ENCODE data around the gene PRKRA.
"Not testable (repeated sequence)": the region's sequence is repeated elsewhere in the genome, so short reads cannot be mapped to it uniquely, and the experiment has no call there.

Gene PRKRA

DNA sequence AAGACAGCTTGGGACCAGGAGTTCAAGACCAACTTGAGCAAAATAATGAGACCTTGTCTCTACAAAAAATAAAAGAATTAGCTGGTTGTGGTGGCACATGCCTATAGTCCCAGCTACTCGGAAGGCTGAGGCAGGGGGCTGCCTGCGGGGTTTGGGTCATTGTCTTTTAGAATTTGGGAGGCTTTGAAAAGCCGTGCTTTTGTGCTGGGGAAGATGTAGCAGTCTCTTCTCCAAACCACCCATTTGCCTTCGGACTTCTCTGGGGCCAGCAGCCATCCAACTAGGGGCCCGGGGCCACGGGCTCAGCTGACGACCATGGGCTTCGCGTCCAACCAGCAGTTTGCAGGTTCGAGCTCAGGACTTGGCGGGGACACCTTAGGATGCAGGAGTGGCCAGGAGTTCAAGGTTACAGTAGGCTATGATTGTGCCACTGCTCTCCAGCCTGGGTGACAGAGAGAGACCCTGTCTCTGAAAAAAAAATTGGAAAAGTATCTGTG lies 6.5 kb upstream of the PRKRA start:
- DNase-seq (ENCODE audit: low read depth) = no peak

DNA sequence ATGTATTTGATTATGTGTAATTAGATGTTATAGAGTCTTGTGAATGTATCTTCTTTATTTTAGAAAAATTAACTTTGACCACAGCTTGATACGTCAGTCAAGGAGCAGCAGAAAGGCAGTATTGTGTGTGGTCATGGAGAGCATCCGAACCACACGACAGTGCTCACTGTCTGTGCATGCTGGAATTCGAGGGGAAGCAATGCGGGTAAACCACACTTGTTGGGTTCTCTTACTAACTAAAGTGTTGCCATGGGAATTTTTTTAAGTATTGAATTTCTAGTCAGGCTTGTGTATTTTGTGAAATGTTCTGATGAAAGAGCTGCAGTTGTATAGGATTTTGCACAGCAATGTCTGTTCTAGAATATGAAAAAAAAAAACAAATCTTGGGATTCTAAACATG lies 5.0 kb upstream of the PRKRA start:
- no peak for DNase-seq (ENCODE audit: low read depth)

DNA sequence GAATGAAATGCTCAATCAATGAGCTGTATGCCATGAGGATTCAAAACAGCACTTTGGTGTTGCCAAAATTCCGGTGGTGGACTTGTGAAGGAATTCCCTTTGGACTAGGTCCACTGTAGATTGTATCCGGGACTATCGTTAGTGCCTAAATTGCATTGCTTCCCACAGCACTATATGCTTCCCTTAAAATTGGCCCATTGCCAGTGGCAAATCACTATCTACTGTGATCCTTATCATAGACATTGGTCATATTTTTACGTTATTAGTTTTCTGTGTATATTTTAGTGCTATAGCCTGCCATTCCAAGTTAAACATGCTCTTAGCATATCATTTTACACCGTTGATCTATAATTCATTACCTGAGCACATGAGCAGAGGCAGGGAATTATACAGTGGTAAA lies 1.9 kb upstream of the PRKRA start:
- DNase-seq (ENCODE audit: low read depth) = no peak

DNA sequence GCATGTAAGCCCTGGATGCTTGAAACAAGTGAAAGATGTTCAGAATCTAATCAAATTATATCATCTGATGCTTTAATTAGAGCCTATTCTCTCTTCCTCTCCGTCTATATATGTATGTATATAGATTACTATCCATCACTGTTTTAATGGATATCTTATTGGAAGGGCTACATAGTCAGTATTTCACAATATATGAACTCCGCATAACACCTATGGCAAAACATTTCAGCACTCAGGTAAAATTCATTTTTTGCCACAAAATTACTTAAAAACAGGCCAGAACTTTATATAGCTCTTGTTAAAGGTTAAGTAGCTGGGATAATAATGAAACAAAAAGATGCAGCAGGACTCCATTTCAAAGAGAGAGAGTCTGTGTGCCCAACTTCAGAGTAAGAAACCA lies 1.4 kb upstream of the PRKRA start:
- DNase-seq (ENCODE audit: low read depth) = no peak

DNA sequence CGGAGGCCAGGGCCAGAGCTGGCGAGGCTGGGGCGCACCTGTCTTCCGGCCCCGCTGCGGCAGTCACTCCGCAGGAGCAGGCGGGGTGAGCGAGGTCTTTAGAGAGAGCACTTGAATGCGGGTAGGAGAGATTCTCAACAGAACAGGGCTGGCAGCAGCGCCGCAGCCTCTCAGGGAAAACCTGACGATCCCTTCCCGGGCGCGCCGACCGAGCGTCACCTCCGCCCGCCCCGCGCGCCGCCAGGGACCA lies 526 bp downstream of the PRKRA start:
- no peak for DNase-seq (ENCODE audit: low read depth)

DNA sequence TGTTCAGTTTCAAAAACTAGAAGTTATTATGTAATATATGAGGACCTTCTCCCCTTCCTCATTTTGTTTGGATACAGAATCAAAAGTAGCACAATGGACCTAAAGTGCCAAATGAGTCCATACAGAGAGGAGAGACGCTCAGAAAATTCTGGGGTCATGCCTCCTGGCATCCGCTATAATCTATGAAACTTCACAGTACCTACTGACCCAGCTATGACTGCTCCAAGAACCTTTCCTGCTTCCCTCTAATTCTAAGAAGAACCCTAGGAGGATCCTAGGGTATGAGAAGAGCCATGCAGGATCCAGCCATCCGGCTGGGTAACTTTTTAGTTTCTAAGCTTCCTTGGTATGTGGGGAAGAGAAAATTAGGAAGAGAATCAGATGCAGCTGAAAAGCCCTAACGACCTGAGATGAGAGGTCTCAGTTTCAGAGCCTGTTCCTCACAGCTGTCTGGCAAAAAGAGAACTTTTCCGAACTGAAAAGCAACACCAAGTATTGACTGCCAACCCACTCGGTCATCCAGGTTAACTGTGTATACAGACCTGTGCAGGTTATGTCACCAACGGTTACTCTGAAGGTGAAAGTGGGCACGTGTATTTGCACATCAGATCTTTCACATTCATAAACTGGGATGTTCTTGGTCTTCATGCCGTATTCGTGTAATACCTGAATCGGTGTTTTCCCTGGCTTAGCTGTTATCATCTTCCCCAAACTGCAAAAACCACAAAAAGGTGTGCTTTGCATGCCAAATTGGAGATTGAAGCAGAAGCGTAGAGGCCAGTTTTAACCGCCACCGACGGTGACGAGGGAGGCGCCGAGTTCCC lies 1.1 kb downstream of the PRKRA start:
- no peak for DNase-seq (ENCODE audit: low read depth)

DNA sequence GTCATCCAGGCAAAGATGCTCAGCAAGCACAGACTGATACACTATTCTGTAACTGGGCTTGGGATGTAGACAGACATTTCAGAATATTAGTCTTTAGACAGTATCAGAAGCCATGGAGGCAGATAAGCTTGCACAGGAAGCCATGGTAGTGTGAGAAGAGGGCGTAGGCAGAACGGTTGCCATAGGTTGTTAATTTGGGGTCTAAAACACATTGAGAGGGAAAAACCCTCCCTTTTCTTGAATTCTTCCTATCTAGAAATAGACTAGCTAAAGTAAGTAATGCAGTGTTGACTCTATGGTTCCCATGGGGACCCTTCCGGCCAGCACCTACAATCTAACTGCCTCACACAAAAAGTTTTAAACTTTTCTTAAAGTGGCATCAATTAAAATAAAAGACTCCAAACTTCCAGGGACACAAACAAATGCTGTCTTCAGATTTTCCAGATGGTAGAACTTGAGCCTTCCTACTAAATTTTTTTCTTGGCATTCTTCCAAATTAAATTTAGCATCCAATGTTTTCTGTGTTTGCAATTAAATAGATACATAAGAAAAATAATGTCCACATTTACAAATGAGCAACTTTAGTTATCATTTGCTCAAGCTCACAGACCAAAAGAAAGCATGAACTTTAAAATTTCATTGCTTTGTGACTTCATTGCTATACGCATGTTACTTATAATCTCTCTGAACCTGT lies 1.9 kb downstream of the PRKRA start:
- no peak for DNase-seq (ENCODE audit: low read depth)

DNA sequence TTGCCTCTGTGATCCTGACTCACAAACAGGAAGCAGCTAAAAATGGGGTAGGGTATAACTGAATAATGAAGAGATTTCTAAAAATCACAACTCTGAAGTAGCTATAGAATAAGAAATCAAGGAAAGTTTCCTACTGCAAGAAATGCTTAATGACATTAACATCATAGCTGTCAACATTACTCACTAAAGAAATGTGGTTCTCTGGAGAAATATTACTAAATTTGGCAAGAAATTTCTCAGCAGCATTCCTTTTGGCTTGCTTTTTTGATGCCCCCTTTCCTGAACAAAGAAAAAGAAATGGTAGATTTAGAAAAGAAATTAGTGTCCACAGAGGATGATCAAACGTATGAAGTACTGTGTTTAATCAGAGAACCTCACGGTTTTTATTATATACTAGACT lies 9.5 kb downstream of the PRKRA start:
- DNase-seq (ENCODE audit: low read depth) = no peak

DNA sequence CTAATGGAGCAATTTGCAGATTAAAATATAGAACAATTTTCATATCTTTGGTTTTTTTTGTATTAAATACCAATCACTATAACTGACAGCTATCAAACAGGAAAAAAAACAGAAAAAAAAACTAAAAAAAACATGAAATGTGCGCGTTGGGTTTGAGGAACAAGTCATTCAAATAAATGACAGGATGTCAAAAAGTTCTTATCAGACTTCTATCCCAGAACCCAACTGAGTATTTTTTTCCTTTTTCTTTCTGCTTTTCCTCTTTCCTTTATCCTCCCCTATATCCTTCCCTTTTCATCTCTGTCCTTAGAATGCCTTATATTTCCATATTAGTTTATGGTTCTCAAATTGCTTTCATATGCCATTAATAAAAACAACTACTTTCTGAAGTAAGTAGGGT lies 14.3 kb downstream of the PRKRA start:
- no peak for DNase-seq (ENCODE audit: low read depth)

DNA sequence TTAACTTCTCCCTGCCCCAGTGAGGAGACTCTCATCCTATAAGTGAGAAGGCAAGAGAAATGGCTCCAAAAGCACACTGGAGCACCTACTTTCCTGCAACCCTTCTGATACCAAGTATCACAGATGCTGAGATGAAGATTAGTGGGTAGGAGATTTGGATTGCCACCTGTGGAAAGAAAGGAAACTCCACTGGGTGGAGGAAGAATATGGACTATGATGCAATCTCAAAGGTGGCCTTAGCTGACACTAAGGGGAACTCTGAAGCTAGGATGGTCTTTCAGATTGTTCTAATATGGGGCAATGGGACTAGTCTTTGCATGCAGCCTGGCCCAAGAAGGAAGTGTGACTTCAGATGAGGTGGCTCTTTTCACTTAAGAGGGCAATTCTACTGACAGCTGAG lies 21.6 kb downstream of the PRKRA start:
- DNase-seq (ENCODE audit: low read depth) = no peak

DNA sequence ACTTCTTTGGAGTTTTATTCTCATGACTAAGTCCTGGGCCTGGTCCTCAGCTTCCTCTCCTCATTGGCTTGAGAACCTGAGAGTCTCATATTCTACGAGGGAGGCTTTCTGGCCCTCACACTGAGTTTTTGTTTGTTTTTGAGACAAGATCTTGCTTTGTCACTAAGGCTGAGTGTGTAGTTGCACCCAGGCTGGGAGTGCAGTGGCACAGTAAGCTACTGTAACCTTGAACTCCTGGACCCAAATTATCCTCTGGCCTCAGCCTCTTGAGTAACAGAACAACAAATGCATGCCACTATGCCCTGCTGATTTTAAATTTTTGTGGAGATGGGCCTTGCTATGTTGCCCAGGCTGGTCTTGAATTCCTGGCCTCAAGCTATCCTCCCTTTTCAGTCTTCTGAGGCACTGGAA lies 22.6 kb downstream of the PRKRA start:
- no peak for DNase-seq (ENCODE audit: low read depth)

DNA sequence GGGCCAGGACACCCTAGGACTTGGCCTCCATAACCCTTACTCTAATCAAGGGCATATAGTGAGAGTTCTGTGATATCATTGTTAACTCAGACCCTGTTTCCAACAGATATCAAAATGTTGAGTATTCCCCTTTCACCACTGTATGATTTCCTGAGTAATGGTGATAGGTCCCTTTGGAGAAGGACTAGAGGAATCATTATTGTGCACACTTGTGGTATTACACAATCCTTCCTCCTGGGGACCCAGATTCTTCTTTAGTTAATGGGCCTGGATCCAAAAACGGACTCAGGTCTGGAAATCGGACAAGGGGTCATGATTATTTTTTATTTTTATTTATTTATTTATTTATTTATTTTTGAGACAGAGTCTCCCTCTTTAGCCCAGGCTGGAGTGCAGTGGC lies 23.5 kb downstream of the PRKRA start:
- no peak for DNase-seq (ENCODE audit: low read depth)

DNA sequence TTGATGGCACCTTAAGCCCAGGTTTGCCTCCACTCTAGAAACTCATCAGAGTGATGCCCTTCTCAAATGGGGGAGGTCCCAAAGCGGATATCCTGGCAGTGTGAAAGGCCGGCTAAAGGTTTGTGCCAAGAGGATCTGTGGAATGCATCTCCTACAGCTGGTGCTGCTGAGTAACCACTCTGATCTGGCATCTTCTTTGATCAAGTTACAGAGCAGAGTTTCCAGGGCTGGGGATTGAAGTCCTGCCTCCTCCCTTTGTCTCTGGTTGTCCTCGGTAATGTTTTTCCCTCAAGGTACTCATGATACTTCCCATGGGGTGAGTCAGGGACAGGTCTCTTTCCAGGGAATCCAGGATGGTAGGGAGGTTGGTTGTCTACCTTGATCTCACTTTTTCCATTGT lies 24.6 kb downstream of the PRKRA start:
- DNase-seq (ENCODE audit: low read depth) = no peak

DNA sequence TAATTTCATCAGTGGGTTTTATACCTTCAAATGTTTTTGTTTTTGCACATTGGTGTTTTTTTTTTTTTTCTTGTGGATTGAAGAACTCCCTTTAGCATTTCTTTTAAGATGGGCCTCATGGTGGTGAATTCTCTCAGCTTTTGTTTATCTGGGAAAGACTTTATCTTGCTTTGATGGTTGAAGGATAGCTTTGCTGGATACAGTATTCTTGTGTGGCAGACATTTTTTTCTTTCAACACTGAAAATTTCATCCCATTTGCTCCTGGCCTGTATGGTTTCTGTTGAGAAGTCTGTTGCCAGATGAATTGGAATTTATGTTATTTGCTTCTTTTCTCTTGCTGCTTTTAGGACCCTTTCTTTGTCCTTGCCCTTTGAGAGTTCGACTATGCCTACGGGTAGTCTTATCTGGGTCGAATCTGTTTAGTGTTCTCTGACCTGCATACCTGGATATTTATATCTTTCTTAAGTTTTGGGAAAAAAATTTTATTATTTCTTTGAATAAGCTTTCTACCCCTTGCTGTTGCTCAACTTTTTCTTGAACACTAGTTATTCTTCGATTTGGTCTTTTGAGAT lies 25.6 kb downstream of the PRKRA start:
- no peak for DNase-seq (ENCODE audit: low read depth)

DNA sequence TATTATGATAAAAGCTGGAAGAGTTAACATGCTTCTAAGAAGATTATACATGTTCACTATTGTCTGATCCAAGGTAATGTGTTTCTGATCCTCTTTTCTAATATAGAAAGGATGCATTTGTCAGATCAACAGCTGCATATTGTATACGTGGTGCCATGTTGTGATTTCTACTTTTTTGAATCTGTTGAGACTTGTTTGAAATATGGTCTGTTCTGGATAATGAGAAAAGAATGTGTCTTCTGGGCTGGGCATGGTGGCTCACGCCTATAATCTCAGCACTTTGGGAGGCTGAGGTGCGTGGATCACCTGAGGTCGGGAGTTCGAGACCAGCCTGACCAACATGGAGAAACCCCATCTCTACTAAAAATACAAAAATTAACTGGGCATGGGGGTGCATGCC lies 27.2 kb downstream of the PRKRA start:
- DNase-seq (ENCODE audit: low read depth) = not testable (repeated sequence)

DNA sequence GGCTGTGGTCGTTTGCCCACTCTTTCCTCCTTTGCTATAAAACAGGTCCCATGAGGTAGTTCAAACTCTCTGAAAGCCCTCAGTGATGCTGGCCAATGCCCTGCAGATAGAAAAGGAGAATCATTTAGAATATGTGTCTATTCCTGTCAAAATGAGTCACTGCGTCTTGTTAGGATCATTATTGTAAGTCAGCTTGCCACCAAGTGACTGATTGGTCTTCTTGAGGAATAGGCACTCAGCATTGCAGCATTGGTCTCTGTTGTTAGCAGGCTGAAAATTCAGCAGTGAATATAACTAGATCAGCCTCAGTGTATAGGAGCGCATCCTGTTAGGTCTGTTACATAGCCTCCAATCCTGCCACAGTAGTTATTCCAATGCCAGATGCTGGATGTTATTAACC lies 28.9 kb downstream of the PRKRA start:
- no peak for DNase-seq (ENCODE audit: low read depth)

DNA sequence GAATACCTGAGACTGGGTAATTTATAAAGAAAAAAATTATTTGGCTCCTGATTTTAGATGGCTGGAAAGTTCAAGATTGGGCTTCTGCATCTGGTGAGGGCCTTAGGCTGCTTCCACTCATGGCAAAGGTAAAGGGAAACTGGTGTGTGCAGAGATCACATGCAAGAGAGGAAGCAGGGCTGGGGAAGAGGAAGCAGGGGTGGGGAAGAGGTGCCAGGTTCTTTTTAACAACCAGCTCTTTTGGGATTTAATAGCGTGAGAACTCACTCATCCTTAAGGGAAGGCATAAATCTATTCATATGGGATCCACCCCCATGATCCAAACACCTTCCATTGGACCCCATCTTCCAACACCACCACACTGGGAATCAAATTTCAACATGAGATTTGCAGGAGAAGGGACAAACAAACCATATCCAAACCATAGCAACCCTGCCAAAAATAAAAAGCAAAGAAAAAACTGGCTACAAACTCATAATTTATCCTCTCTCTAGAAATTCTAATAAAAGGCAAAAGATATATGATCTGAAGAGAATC lies 30.4 kb downstream of the PRKRA start:
- no peak for DNase-seq (ENCODE audit: low read depth)

DNA sequence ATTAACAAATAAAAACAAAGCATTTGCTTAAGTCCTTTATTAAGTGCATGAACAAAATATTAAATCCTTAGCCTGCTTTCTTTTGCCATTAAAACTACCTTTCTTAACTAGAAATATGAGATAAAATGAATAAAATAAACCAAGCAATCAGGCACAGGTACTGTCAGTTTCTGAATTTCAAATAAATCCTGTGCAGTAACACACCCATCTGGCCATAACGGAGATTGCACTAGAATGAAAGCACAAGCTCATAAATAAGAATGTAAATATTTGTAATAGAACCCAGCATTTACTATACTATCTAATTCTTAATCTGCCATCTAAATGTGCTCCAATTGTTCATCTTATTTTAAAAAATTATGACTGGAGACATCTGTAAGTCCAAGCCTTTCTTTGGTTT lies 31.9 kb downstream of the PRKRA start:
- DNase-seq (ENCODE audit: low read depth) = no peak

DNA sequence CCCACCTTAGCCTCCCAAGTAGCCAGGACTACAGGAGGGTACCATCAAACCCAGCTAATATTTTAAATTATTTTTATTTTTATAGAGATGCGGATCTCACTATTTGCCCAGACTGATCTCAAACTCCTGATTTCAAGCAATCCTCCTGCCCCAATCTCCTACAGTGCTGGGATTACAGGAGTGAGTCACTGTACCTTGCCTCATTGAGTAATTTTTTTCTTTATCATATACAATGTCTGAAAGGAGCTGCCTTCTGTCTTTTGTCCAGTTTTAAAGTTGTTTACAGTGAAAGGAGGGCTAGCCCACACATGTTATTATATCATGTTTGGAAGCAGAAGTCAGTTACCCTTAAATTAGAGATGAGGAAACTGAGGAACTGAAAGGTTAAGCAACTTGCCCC lies 32.5 kb downstream of the PRKRA start:
- DNase-seq (ENCODE audit: low read depth) = no peak

DNA sequence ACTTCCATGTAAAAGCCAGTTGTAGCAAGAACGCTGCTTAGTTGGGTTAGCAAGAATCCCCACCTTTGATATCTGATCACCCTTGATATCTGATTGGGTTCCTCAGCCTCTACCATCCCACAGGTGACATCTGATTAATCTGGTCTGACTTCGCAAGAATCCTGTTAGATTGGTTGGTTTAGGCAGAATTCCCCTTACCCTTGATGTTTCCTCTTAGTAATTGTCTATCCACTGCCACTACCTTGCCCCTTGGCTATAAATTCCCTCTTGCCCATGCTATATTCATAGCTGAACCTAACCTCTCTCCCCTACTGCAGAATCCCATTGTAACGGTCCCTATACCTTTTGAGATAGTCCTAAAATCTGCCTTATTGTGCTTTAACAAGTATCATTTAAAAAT lies 33.1 kb downstream of the PRKRA start:
- no peak for DNase-seq (ENCODE audit: low read depth)

DNA sequence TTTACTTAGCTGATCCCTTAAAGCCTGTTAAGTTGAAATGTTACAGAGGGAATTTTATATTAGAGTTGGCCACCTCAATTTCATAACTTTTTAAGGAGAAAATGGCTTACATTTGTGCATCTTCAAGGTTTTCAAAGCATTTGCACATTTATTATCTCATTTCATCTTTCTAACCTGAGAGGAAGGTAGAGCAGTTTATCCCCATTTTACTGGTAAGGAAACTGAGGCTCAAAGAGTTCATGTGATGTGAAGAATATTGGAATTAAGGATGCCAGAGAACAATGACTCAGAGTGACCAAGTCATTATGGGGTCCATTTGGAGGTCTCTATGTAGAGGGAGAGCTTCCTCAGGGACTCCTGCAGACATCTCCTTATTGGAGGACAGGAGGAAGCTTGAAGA lies 35.0 kb downstream of the PRKRA start:
- no peak for DNase-seq (ENCODE audit: low read depth)

DNA sequence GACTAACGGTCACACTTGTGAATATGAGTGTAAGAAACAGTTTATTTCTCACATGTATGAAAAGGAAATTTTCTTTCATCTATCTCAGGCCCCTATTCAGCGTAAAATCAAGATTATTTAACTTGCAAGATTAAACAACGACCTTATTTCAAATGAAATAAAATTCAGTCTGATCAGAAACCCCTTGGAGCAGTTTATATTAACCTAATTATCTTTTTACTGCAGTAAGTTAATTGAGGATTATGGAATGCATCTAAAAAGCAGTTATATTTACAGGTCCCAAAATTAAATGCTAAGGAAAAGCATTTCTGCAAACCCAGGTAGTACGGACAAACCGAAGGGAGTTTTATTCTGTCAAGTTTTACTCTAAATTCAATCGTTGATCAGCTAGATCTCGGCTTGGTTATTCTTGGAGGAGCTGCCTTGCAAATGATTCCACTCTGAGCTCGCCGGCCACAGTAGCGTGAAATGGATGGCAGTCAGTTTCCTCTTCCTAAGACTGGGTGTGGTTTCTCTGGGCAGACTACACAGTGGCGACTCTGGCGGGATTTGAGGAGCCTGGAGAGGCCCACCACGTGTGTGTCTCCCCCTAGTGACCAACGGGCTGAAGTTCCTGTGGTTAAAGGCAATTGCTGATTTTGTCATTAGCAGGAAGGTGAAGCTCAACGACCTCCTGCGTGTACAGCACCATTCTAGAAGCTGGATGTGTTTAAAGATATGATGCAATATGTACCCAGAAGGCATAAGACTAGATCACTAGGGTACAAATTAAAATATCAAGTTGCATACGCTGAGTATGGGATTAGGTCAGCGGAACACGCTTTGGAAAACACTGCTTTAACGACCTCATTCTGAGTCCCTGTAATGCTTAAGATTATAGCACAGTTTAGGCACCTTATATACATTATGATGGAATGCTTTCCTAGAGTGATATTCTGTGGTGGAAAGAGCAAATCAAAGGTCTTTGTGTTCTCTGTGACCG lies 36.4 kb downstream of the PRKRA start:
- peak; percentile 93 for DNase-seq (ENCODE audit: low read depth)

Data from CMK (cell line).